CD4-positive, alpha-beta T cell (primary cell): ENCODE results near the gene LTB4R2. TPM values are rescaled to one million over a fixed set of nuclear protein-coding genes. Genes with fewer than 3 reads are reported as not detected.

ENCODE experiments used
- ATAC-seq: fragments of 200-7000 bp; cut with Tn5 transposase; one replicate; pipeline ENCODE4 v1.10.0; 2022; ENCODE audit warnings: mild to moderate bottlenecking; ENCODE audit not compliant: poor library complexity
- CTCF ChIA-PET: fragments of 350-600 bp; sonication (Branson Sonifier 250); formaldehyde crosslinking; loops from one replicate; lab custom pipeline; 2021; ENCODE audit warnings: antibody characterized with exemption, inconsistent platforms; lab: Charles Lee
- POLR2A ChIA-PET: fragments of 350-600 bp; sonication (Branson Sonifier 250); formaldehyde crosslinking; loops from one replicate; lab custom pipeline; 2021; ENCODE audit warnings: antibody characterized with exemption, inconsistent platforms; lab: Charles Lee
- DNase-seq, 14 experiments: peaks; one replicate each; pipeline ENCODE4 v3.0.0-alpha.2; 2013 to 2020; ENCODE audit warnings: mixed read lengths in 2 of 14
- H3K27ac ChIP-seq, 2 donors: one replicate each; pipeline versions ENCODE4 v1.5.1 to v1.7.0; 2013; ENCODE audit warnings: low read length in 2 of 2, low read depth in 1 of 2, mild to moderate bottlenecking in 1 of 2
- H3K27me3 ChIP-seq, 2 experiments: 1 replicate in 1 of 2; 2 replicates in 1 of 2; pipeline versions ENCODE4 v1.6.1 to v1.7.0; 2013; ENCODE audit warnings: low read length in 2 of 2, control low read depth in 1 of 2, mild to moderate bottlenecking in 1 of 2, moderate library complexity in 1 of 2; ENCODE audit not compliant: insufficient read depth in 2 of 2, control insufficient read depth in 1 of 2
- H3K36me3 ChIP-seq: one replicate; pipeline ENCODE4 v1.6.1; 2013; ENCODE audit warnings: low read length, control low read depth; ENCODE audit not compliant: insufficient read depth
- H3K4me1 ChIP-seq: one replicate; pipeline ENCODE4 v1.6.1; 2013; ENCODE audit warnings: low read length, control low read depth; ENCODE audit not compliant: insufficient read depth
- H3K4me3 ChIP-seq: one replicate; pipeline ENCODE4 v1.5.1; 2013; ENCODE audit warnings: mild to moderate bottlenecking, low read length, moderate library complexity
- H3K9me3 ChIP-seq, 2 experiments: 1 replicate in 1 of 2; 2 replicates in 1 of 2; pipeline versions ENCODE4 v1.6.1 to v1.7.0; 2013; ENCODE audit warnings: low read length in 2 of 2, mild to moderate bottlenecking in 2 of 2, control low read depth in 1 of 2, moderate library complexity in 1 of 2; ENCODE audit not compliant: control insufficient read depth in 1 of 2, insufficient read depth in 1 of 2
- H3K27ac Mint-ChIP-seq: one replicate; pipeline ENCODE4 v1.8.0; 2020; ENCODE audit warnings: mixed read lengths
- H3K27me3 Mint-ChIP-seq: one replicate; pipeline ENCODE4 v1.8.0; 2021; ENCODE audit warnings: mixed read lengths
- H3K36me3 Mint-ChIP-seq: one replicate; pipeline ENCODE4 v1.8.0; 2021; ENCODE audit warnings: low read depth, mixed read lengths
- H3K4me1 Mint-ChIP-seq: one replicate; pipeline ENCODE4 v1.8.0; 2021; ENCODE audit warnings: low read depth, mixed read lengths
- H3K4me3 Mint-ChIP-seq: one replicate; pipeline ENCODE4 v1.8.0; 2020; ENCODE audit warnings: mild to moderate bottlenecking, mixed read lengths
- H3K9me3 Mint-ChIP-seq: one replicate; pipeline ENCODE4 v1.8.0; 2020; ENCODE audit warnings: mixed read lengths
- CTCF ChIP-seq: fragments of 200-600 bp; IDR thresholded peaks from one replicate; pipeline ENCODE4 v1.8.0; 2022; ENCODE audit warnings: antibody characterized with exemption, mild to moderate bottlenecking
- intact Hi-C, 2 experiments: fragments of 100-400 bp; cut with DNase I in 1 of 2; cut with micrococcal nuclease in 1 of 2; formaldehyde crosslinking; loops; one replicate each; pipeline versions ENCODE4 v1.15.1 to v1.9.0; 2023 to 2025; cut with DNase I, micrococcal nuclease
- total RNA-seq, 174 experiments: library from RNA in 2 of 174; stranded (reverse) in 2 of 174; gene quantifications; one replicate each; pipeline ENCODE4 v1.2.3 and lab custom pipeline; 2021 to 2026

LTB4R2 gene
- total RNA-seq, 2 experiments from 2014 or later, result 16.4 to 18.2 TPM

GRCh38 chr14:24264298-24264697 lies 45.6 kb upstream of the LTB4R2 start:
- no peak overlapping the region for H3K4me3 ChIP-seq
- no peaks in the 10 kb centered on the region for H3K4me1 ChIP-seq
- CTCF ChIA-PET, result no interaction called here
- H3K9me3 ChIP-seq, result no peaks in the 10 kb centered on the region
- H3K27ac ChIP-seq, result no peak overlapping the region
- Mint-ChIP-seq H3K27me3 (no peaks in the 10 kb centered on the region), H3K36me3 (peaks cover 75% of the 10 kb centered on the region), H3K4me1 (no peaks in the 10 kb centered on the region), H3K27ac (no peak overlapping the region), H3K4me3 (no peak overlapping the region), H3K9me3 (no peaks in the 10 kb centered on the region)
- DNase-seq (no peak), ATAC-seq (no peak)
- peaks cover 60% of the 10 kb centered on the region for H3K36me3 ChIP-seq
- POLR2A ChIA-PET, result interaction anchor here (2.2 kb wide), 1 partner anchor 22 kb away, joined by 8 read pairs; the partner anchor contains the start of gene TINF2
- TF ChIP-seq CTCF, result no peak
- H3K27me3 ChIP-seq, result no peaks in the 10 kb centered on the region
- intact Hi-C loops, result no loop called here

DNA sequence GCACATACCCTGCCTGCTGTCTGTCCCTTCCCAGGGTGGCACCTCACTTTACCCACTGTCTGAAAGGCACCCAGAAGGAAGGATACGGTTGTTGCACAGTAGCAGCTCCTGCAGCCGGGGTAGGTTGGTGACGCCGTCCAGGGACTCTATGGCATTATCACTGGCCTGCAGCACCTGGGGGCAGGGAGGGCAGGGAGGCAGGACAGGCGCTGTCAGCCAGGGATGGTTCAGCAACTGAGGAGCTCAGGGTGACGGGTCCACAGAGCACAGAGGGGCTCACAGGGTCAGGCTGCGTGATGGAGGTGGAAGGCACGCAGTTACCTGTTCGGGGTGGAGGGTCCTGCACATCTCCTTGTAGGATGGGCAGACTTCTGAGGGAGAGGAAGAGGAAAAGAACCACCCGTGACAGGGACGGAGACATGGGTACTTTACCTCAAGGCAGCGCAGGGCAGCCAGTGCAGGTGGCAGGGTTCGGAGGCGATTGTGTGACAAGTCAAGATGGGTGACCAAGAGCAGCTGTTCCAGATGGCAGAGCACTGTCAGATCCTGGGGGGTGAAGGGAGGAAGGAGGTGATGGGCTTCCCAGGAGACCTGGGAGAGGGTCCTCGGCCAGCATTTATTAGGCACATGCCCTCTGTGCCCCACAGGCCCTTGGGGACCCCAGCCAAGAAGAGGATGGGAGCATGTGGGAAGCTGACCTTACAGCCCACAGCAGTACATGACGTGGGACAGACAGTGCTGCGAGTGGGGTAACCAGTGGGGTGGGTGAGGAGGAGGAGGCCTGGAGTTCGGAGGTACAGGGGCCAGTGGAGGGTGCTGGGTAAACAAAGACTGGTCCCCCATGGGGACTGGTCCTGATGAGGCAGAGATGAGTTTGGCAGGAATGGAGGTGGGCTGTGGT lies 43.3 kb upstream of the LTB4R2 start:
- no peak overlapping the region for H3K4me3 Mint-ChIP-seq
- H3K4me1 ChIP-seq, result peaks cover 10% of the 10 kb centered on the region
- peaks cover 61% of the 10 kb centered on the region for H3K36me3 ChIP-seq
- H3K4me3 ChIP-seq, result no peak overlapping the region
- ChIA-PET POLR2A (interaction anchor here (0.6 to 2.2 kb wide), 2 partner anchors 24 to 30 kb away, joined by 3 to 8 read pairs; partner anchors contain the start of gene TINF2), CTCF (no interaction called here)
- intact Hi-C loops, result no loop called here
- no peak for TF ChIP-seq CTCF
- DNase-seq (no peak), ATAC-seq (no peak)
- no peaks in the 10 kb centered on the region for H3K27me3 Mint-ChIP-seq
- H3K9me3 Mint-ChIP-seq, result no peaks in the 10 kb centered on the region
- no peaks in the 10 kb centered on the region for H3K27me3 ChIP-seq
- H3K27ac ChIP-seq, result no peak overlapping the region
- H3K27ac Mint-ChIP-seq, result peak overlapping the region; percentile 19
- no peaks in the 10 kb centered on the region for H3K9me3 ChIP-seq
- H3K4me1 Mint-ChIP-seq, result peaks cover 12% of the 10 kb centered on the region
- peaks cover 77% of the 10 kb centered on the region for H3K36me3 Mint-ChIP-seq

- ATAC-seq, result no peak
- no peaks in the 10 kb centered on the region for H3K27me3 ChIP-seq
- H3K27ac ChIP-seq, result no peak overlapping the region
- Mint-ChIP-seq H3K9me3 (no peaks in the 10 kb centered on the region), H3K27ac (no peak overlapping the region), H3K4me1 (peaks cover 22% of the 10 kb centered on the region), H3K36me3 (peaks cover 71% of the 10 kb centered on the region), H3K27me3 (no peaks in the 10 kb centered on the region), H3K4me3 (no peak overlapping the region)
- TF ChIP-seq CTCF, result no peak
- ChIA-PET POLR2A (interaction anchor here (0.6 to 0.9 kb wide), 2 partner anchors 26 to 29 kb away, joined by 3 to 4 read pairs; no protein-coding TSS in a partner anchor), CTCF (no interaction called here)
- no peak for DNase-seq
- H3K4me3 ChIP-seq, result no peak overlapping the region
- no peaks in the 10 kb centered on the region for H3K9me3 ChIP-seq
- H3K4me1 ChIP-seq, result peaks cover 20% of the 10 kb centered on the region
- peaks cover 61% of the 10 kb centered on the region for H3K36me3 ChIP-seq
- intact Hi-C loops, result no loop called here
Measured at GRCh38 chr14:24267516-24267915, 42.4 kb upstream of the LTB4R2 start.
